Naive thymus-derived CD8-positive, alpha-beta T cell (primary cell): Measurements from ENCODE around the gene LY9. TPM values are rescaled to one million over a fixed set of nuclear protein-coding genes. Genes with fewer than 3 reads are reported as not detected.

Source experiments
- ATAC-seq, 2 donors: fragments of 150-1000 bp; cut with Tn5 transposase in 1 of 2; sonication (Bioruptor Pico), chemical (Tn5 transposase) in 1 of 2; 1 replicate in 1 of 2; 2 replicates in 1 of 2; pipeline ENCODE4 v1.10.0; 2021; ENCODE audit warnings: mild to moderate bottlenecking in 2 of 2, moderate library complexity in 2 of 2
- POLR2A ChIA-PET: fragments of 350-600 bp; sonication (Branson Sonifier 250); formaldehyde crosslinking; loops from one replicate; lab custom pipeline; 2021; ENCODE audit warnings: antibody characterized with exemption; lab: Charles Lee
- DNase-seq, 10 donors: peaks; one replicate each; pipeline versions ENCODE4 v3.0.0 to v3.0.0-alpha.2; 2020 to 2022
- H3K27ac Mint-ChIP-seq, 10 donors: one replicate each; pipeline ENCODE4 v1.8.0; 2020 to 2022; ENCODE audit warnings: mild to moderate bottlenecking in 10 of 10, mixed read lengths in 10 of 10, moderate library complexity in 4 of 10, inconsistent platforms in 1 of 10
- H3K27me3 Mint-ChIP-seq, 5 donors: one replicate each; pipeline ENCODE4 v1.8.0; 2021 to 2022; ENCODE audit warnings: mixed read lengths in 5 of 5
- H3K36me3 Mint-ChIP-seq, 3 donors: one replicate each; pipeline ENCODE4 v1.8.0; 2020 to 2022; ENCODE audit warnings: mixed read lengths in 3 of 3, mild to moderate bottlenecking in 2 of 3, inconsistent platforms in 1 of 3
- H3K4me1 Mint-ChIP-seq, 4 donors: one replicate each; pipeline ENCODE4 v1.8.0; 2021 to 2022; ENCODE audit warnings: mixed read lengths in 4 of 4
- H3K4me3 Mint-ChIP-seq, 10 donors: one replicate each; pipeline ENCODE4 v1.8.0; 2020 to 2022; ENCODE audit warnings: mild to moderate bottlenecking in 10 of 10, mixed read lengths in 10 of 10, moderate library complexity in 6 of 10, inconsistent platforms in 1 of 10
- H3K9me3 Mint-ChIP-seq, 9 donors: one replicate each; pipeline ENCODE4 v1.8.0; 2020 to 2022; ENCODE audit warnings: mixed read lengths in 9 of 9, mild to moderate bottlenecking in 3 of 9, inconsistent platforms in 1 of 9, moderate library complexity in 1 of 9
- polyA plus RNA-seq, 3 donors: library from polyadenylated mRNA; unstranded; fragments of 300-500 nt; fragmentation: Illumina TruSeq; gene quantifications; one replicate each; pipeline ENCODE4 v1.2.3, GENCODE V29; 2021
- total RNA-seq, 8 experiments: library from RNA in 2 of 8; stranded (reverse) in 2 of 8; gene quantifications; one replicate each; pipeline ENCODE4 v1.2.3 and lab custom pipeline; 2021 to 2026

The LY9 gene
- total and polyA plus RNA-seq, 5 experiments from 2014 or later, result 150 to 223 (median 167) TPM

DNA sequence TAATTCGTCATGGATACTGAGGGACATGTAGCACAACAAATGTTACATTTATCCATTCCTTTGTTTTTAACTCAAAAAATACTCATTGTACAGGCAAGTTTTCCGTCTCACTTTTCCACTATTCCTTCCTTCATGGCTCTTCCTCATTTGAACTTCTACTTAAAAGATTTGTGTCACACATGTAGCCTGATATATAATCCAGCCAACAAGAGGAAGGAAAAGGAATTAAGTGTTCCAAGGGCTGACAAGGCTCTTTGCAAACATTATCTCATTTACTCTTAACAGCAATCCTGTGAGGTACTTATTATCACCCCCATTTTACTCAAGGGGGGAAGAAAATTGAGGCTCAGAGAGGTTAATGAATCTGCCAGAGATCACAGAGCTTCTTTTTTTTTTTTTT lies 43.8 kb downstream of the LY9 start:
- peak overlapping the region in 8 of 10 donors; percentile 80 to 96 (median 88) for H3K27ac Mint-ChIP-seq
- no peaks in the 10 kb centered on the region for H3K27me3 Mint-ChIP-seq
- no peaks in the 10 kb centered on the region for H3K9me3 Mint-ChIP-seq
- ATAC-seq (no peak), DNase-seq (no peak)
- POLR2A ChIA-PET, result interaction anchor here (1.0 to 1.4 kb wide), 2 partner anchors 113 to 128 kb away, joined by 3 to 7 read pairs; partner anchors contain the start of gene CD48
- H3K36me3 Mint-ChIP-seq, result peaks cover 0 to 8% (median 2%) of the 10 kb centered on the region in 3 donors
- peak overlapping the region in 8 of 10 donors; percentile 33 to 90 (median 56) for H3K4me3 Mint-ChIP-seq
- H3K4me1 Mint-ChIP-seq, result peaks cover 29 to 88% (median 78%) of the 10 kb centered on the region in 4 donors

- H3K4me3 Mint-ChIP-seq, result no peak overlapping the region
- H3K27me3 Mint-ChIP-seq, result no peaks in the 10 kb centered on the region
- H3K9me3 Mint-ChIP-seq, result no peaks in the 10 kb centered on the region
- POLR2A ChIA-PET, result no interaction called here
- no peak overlapping the region for H3K27ac Mint-ChIP-seq
- peaks cover 21 to 85% (median 67%) of the 10 kb centered on the region in 4 donors for H3K4me1 Mint-ChIP-seq
- no peak for DNase-seq
- no peak for ATAC-seq
- H3K36me3 Mint-ChIP-seq, result no peaks in the 10 kb centered on the region
Observed at GRCh38 chr1:160841079-160841478, 45.1 kb downstream of the LY9 start.

GRCh38 chr1:160844447-160845232 lies 48.7 kb downstream of the LY9 start:
- Mint-ChIP-seq H3K4me3 (no peak overlapping the region), H3K9me3 (no peaks in the 10 kb centered on the region), H3K27me3 (no peaks in the 10 kb centered on the region), H3K4me1 (peaks cover 13 to 65% (median 38%) of the 10 kb centered on the region in 4 donors), H3K36me3 (no peaks in the 10 kb centered on the region), H3K27ac (peak overlapping the region in 2 of 10 donors; percentile 8 to 31)
- DNase-seq (no peak), ATAC-seq (no peak)
- POLR2A ChIA-PET, result interaction anchor here (1.5 kb wide), 1 partner anchor 10 kb away, joined by 4 read pairs; no protein-coding TSS in a partner anchor

- Mint-ChIP-seq H3K9me3 (no peaks in the 10 kb centered on the region), H3K27me3 (no peaks in the 10 kb centered on the region), H3K36me3 (no peaks in the 10 kb centered on the region), H3K4me1 (peaks cover 10 to 60% (median 26%) of the 10 kb centered on the region in 4 donors), H3K27ac (no peak overlapping the region), H3K4me3 (no peak overlapping the region)
- ATAC-seq, result no peak
- DNase-seq, result no peak
- POLR2A ChIA-PET, result interaction anchor here (0.7 to 1.2 kb wide), 2 partner anchors 9 to 65 kb away, joined by 3 read pairs; no protein-coding TSS in a partner anchor
Observed at GRCh38 chr1:160846281-160846680, 50.3 kb downstream of the LY9 start.

DNA sequence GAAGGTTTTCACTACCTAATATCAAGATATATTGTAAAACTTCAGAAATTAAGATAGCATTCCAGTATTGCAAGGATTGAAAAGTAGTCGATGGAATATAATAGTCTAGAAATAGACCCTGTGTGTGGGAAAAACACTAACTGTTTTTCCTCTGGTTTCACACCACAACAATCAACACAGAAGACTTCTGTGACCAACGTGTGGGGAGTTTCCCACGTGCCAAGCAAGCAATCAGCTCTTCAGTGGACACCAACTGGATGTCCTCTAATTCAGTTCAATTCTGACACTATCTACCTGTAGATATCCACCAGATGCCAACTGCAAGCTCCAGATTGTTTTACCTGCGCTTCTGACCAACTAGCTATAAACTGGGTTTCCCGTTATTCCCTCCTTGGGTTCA lies 54.6 kb downstream of the LY9 start:
- no peaks in the 10 kb centered on the region for H3K27me3 Mint-ChIP-seq
- no peaks in the 10 kb centered on the region for H3K36me3 Mint-ChIP-seq
- ATAC-seq (no peak), DNase-seq (no peak)
- peak overlapping the region in 2 of 10 donors; percentile 33 to 42 for H3K4me3 Mint-ChIP-seq
- peak overlapping the region in 1 of 10 donors; percentile 82 for H3K27ac Mint-ChIP-seq
- no peaks in the 10 kb centered on the region for H3K9me3 Mint-ChIP-seq
- POLR2A ChIA-PET, result no interaction called here
- peaks cover 10 to 29% (median 21%) of the 10 kb centered on the region in 4 donors for H3K4me1 Mint-ChIP-seq

DNA sequence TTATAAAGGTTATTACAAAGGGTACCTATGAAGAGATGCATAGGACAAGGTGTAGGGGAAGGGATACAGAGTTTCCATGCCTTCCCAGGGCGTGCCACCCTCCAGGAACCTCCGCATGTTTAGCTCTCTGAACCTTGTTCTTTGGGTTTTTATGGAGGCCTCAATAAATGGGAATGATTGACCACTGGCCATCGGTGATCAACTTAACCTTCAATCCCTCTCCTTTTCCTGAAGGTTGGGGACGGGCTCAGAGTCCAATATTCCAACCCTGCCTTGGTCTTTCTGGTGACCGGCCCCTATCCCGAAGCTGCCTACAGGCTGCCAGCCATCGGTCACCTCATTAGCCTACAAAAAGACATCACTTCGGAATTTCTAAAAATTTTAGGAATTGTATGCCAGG lies 55.0 kb downstream of the LY9 start:
- DNase-seq (no peak), ATAC-seq (no peak)
- Mint-ChIP-seq H3K9me3 (no peaks in the 10 kb centered on the region), H3K4me3 (peak overlapping the region in 1 of 10 donors; percentile 33), H3K36me3 (no peaks in the 10 kb centered on the region), H3K27ac (peak overlapping the region in 1 of 10 donors; percentile 82), H3K4me1 (peaks cover 10 to 26% (median 20%) of the 10 kb centered on the region in 4 donors), H3K27me3 (no peaks in the 10 kb centered on the region)
- POLR2A ChIA-PET, result no interaction called here

- Mint-ChIP-seq H3K27ac (peak overlapping the region in 3 of 10 donors; percentile 13 to 67 (median 43)), H3K4me1 (peaks cover 4 to 21% (median 16%) of the 10 kb centered on the region in 4 donors), H3K9me3 (no peaks in the 10 kb centered on the region), H3K36me3 (no peaks in the 10 kb centered on the region), H3K27me3 (no peaks in the 10 kb centered on the region), H3K4me3 (no peak overlapping the region)
- POLR2A ChIA-PET, result interaction anchor here (0.7 to 0.9 kb wide), 2 partner anchors 18 to 26 kb away, joined by 4 to 6 read pairs; no protein-coding TSS in a partner anchor
- no peak for ATAC-seq
- no peak for DNase-seq
Observed at GRCh38 chr1:160853014-160853413, 57.0 kb downstream of the LY9 start.

DNA sequence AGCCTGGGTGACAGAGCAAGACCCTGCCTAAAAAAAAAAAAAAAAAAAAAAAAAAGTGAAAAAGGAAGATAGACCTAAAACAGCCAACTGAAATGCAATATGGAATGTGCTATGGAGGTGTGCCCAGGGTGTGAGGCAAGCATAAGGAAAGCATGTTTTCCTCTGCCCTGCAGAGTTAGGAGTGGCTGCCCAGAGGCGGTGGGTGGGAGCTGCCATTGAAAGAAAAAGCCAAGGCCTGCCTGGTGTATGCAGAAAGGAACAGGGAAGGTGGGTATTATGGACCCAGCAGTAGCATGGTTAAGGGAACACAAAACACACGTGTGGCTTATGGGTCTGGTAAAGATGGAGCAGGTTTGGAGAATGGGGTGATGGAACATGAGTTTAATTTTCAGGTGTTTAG lies 57.8 kb downstream of the LY9 start:
- no peaks in the 10 kb centered on the region for H3K36me3 Mint-ChIP-seq
- ATAC-seq (no peak), DNase-seq (no peak)
- no peaks in the 10 kb centered on the region for H3K9me3 Mint-ChIP-seq
- peak overlapping the region in 4 of 10 donors; percentile 10 to 50 (median 35) for H3K4me3 Mint-ChIP-seq
- POLR2A ChIA-PET, result interaction anchor here (0.7 to 1.5 kb wide), 3 partner anchors 10 to 25 kb away, joined by 4 to 6 read pairs (median 4); no protein-coding TSS in a partner anchor
- no peaks in the 10 kb centered on the region for H3K27me3 Mint-ChIP-seq
- H3K27ac Mint-ChIP-seq, result peak overlapping the region in 7 of 10 donors; percentile 20 to 89 (median 71)
- peaks cover 6 to 21% (median 15%) of the 10 kb centered on the region in 4 donors for H3K4me1 Mint-ChIP-seq

DNA sequence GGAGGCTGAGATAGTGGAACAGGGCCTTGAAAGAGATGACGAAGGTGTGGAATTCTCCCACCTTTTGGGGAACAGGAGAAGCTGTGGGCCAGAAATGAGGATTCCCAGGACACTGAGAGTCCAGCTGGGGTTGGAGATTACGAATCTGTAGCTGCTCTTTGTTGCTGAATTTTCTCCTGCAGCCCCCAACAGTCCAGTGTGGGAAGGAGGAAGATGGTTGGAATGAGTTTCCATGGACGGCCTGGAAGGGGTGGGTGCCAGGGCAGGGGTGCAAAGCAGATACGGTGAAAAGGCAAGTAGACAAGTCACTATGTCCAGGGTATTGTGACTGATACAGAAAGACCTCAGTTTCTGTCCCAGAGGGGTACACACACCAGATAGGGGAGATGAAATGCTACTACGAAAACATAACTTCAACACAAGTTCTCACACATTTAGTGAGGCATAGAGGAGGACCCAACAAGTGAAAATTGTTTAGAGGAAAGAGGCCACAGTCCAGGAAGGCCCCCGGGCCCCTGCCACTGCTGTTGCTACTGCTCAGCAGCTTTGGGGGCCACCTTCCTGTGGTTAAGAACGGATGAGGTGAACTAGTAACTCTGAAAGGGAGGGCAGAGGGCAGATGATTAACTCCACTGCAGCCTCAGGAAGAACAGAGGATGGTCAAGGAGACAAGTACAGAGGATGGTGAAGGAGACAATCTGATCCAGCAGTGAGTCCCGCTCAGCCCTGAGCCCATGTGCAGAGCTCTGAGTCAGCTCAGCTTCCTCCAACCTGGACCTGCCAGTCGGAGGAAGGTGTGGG lies 59.4 kb downstream of the LY9 start:
- Mint-ChIP-seq H3K9me3 (no peaks in the 10 kb centered on the region), H3K36me3 (no peaks in the 10 kb centered on the region), H3K4me3 (no peak overlapping the region), H3K4me1 (peaks cover 9 to 25% (median 17%) of the 10 kb centered on the region in 4 donors), H3K27me3 (no peaks in the 10 kb centered on the region), H3K27ac (no peak overlapping the region)
- POLR2A ChIA-PET, result interaction anchor here (0.5 to 4.2 kb wide), 4 partner anchors 10 to 59 kb away, joined by 4 to 14 read pairs (median 10); no protein-coding TSS in a partner anchor
- ATAC-seq (peak; percentile 75 to 79), DNase-seq (peak in 2 of 10 donors; percentile 26)

DNA sequence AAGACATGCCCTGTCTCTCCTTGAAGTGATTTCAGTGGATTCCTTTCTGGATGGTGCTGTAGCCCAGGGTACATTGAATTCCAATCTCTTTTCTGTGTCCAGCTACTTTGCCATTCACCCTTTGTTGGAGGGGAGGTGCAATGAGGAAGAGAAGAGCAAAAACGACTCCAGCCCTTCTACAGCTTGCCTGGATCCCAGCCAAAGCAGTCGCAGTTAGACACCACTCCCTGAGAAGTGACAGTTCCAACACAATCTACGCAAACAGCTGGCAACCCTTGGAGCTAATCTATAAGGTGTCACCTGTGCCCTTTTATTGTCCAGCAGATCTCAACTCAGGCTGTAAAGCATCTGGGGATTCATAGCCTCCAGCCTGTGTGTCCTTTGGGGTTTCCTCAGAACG lies 62.1 kb downstream of the LY9 start:
- Mint-ChIP-seq H3K27ac (peak overlapping the region in 2 of 10 donors; percentile 10 to 87), H3K4me3 (peak overlapping the region in 2 of 10 donors; percentile 39 to 54), H3K4me1 (peaks cover 11 to 44% (median 34%) of the 10 kb centered on the region in 4 donors), H3K36me3 (no peaks in the 10 kb centered on the region), H3K9me3 (no peaks in the 10 kb centered on the region), H3K27me3 (no peaks in the 10 kb centered on the region)
- POLR2A ChIA-PET, result interaction anchor here (0.6 to 4.2 kb wide), 3 partner anchors 21 to 68 kb away, joined by 3 to 14 read pairs (median 3); partner anchors contain the start of gene LY9
- no peak for ATAC-seq
- DNase-seq, result no peak

DNA sequence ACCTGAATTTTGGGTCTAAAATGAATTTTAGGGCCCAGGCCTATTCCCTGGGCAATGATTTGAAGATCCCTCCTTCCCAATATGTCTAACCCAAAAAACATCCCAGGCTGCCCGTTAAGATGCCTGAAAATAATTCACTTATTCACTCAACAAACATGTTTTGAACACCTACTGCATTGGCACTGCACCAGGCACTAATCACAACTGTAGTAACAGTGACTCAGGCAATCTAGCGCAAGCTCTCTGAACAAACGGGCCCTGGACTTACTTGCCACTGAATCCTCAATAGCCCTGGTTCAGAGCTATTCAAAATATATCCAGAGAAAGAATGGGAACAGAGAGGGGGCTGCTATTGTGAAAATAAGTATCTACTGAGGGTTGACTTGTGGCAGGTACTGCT lies 62.5 kb downstream of the LY9 start:
- Mint-ChIP-seq H3K9me3 (no peaks in the 10 kb centered on the region), H3K36me3 (no peaks in the 10 kb centered on the region), H3K27me3 (no peaks in the 10 kb centered on the region), H3K4me3 (peak overlapping the region in 2 of 10 donors; percentile 36 to 72), H3K4me1 (peaks cover 12 to 41% (median 34%) of the 10 kb centered on the region in 4 donors), H3K27ac (peak overlapping the region in 3 of 10 donors; percentile 10 to 87 (median 27))
- DNase-seq (no peak), ATAC-seq (no peak)
- POLR2A ChIA-PET, result no interaction called here

GRCh38 chr1:160859166-160859565 lies 63.2 kb downstream of the LY9 start:
- Mint-ChIP-seq H3K27ac (peak overlapping the region in 2 of 10 donors; percentile 27 to 87), H3K27me3 (no peaks in the 10 kb centered on the region), H3K4me3 (peak overlapping the region in 2 of 10 donors; percentile 24 to 72), H3K4me1 (peaks cover 13 to 47% (median 34%) of the 10 kb centered on the region in 4 donors), H3K36me3 (no peaks in the 10 kb centered on the region), H3K9me3 (no peaks in the 10 kb centered on the region)
- ATAC-seq (no peak), DNase-seq (no peak)
- POLR2A ChIA-PET, result no interaction called here
